Measurements from ENCODE around the gene PCDHGB3.
A peak's percentile ranks its signal among the peaks of the same experiment; 100 is the strongest.

DNA sequence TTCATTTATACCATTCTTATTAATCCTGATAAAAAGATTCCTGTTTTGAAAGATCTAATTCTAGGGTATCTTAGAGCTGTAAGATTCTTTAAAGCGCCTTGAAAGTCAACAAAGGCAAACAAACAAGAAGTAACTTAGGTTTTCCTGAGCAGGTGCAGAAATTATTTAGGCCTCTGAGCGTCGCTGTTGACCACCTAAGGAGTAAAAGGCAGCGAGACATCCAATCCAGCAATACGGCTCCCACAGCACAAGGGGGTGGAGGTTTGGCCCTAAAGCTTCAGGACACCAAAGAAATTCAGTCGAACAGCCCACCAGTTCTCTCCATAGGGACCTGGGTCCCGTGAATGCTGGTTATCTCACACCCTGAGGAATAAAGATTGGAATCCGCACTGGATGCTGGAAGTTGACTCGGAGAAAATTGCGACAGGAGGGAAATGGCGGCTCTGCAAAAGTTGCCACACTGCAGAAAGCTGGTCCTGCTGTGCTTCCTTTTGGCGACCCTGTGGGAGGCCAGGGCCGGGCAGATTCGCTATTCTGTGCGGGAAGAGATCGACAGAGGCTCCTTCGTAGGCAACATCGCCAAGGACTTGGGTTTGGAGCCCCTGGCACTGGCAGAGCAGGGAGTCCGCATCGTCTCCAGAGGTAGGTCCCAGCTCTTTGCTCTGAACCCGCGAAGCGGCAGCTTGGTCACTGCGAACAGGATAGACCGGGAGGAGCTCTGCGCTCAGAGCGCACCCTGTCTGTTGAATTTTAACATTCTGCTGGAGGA, 31.3 kb upstream of the PCDHGB3 start, which contains the start of gene PCDHGA2:
- TF ChIP-seq, protein P1, sequence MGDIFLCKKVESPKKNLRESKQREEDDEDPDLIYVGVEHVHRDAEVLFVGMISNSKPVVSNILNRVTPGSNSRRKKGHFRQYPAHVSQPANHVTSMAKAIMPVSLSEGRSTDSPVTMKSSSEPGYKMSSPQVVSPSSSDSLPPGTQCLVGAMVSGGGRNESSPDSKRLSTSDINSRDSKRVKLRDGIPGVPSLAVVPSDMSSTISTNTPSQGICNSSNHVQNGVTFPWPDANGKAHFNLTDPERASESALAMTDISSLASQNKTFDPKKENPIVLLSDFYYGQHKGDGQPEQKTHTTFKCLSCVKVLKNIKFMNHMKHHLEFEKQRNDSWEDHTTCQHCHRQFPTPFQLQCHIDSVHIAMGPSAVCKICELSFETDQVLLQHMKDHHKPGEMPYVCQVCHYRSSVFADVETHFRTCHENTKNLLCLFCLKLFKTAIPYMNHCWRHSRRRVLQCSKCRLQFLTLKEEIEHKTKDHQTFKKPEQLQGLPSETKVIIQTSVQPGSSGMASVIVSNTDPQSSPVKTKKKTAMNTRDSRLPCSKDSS (IDR thresholded peaks at IDR 0.05; ENCODE audit: low read depth, partially characterized antibody) = no peak
- no peak for TF ChIP-seq PHF8 (IDR thresholded peaks at IDR 0.05; ENCODE audit: borderline replicate concordance, low read length)
- TF ChIP-seq EP300 (IDR thresholded peaks at IDR 0.05; ENCODE audit: low read length) = no peak
- TF ChIP-seq RAD21 (CRISPR knock-in tag; conservative IDR thresholded peaks at IDR 0.05 in 1 of 2, IDR thresholded peaks at IDR 0.05 in 1 of 2) = peak; percentile 35 to 50; a peak in 3 of 4 replicates
- no peak for TF ChIP-seq SP2 (IDR thresholded peaks at IDR 0.05; ENCODE audit: extremely low read depth, low read depth, low read length, poor library complexity, severe bottlenecking)

All from K562 (cell line).